Measurements from ENCODE around the gene SLC5A1. TPM values are rescaled to one million over a fixed set of nuclear protein-coding genes. Genes with fewer than 3 reads are reported as not detected.
A peak's percentile ranks its signal among the peaks of the same experiment; 100 is the strongest.

Gene SLC5A1
- total and polyA plus RNA-seq, 11 donors = 22.1 to 181 (median 103) TPM

DNA sequence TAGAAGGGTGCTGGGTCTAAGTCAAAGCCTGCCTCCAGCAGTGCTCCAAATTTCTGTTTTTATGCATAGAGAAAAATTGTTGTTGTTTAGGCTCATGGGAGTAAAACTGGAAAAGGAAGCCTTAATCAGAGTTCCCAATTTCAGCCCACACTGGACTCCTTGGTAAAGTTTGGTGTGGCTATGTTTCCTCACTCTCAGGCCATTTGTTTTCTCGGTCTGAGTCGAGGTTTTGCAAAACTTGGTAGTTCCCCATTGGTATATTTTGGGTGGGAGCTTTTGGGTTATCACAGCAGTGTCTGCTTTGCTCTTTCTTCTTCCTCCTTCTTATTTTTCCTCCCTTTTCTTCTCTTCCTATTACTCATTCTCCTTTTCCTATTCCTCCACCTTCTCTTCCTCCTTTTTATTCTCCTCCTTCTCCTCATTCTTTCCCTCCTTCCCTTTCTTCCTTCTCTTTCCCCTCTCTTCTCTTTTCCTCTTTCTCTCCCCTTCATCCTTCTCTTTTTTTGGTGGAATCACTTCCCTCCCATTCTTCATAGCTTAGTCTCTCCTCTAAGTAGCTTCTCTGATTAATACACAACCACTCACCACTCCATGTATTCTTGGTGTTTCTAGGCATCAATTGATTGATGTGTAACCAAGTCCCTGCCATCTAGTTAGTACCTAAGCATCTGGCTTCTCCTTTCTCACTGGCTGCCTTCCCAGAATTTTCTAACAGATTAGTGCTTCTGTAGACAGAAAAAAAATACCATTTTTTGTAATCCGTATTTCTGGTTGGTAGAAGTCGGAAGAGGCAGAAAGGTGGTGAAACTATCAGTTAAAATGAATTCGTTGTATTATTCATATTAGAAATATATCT lies 10.1 kb downstream of the SLC5A1 start:
- no peak for DNase-seq
- WGBS, 4 donors = 82 to 89% (median 86%) methylated on average over 5 of the region's 5 CpGs
- ATAC-seq = no peak
- H3K36me3 ChIP-seq = no peaks in the 10 kb centered on the region
- no peaks in the 10 kb centered on the region for H3K27me3 ChIP-seq
- H3K27ac ChIP-seq = no peak overlapping the region
- H3K4me3 ChIP-seq = no peak overlapping the region
- TF ChIP-seq, protein P1, sequence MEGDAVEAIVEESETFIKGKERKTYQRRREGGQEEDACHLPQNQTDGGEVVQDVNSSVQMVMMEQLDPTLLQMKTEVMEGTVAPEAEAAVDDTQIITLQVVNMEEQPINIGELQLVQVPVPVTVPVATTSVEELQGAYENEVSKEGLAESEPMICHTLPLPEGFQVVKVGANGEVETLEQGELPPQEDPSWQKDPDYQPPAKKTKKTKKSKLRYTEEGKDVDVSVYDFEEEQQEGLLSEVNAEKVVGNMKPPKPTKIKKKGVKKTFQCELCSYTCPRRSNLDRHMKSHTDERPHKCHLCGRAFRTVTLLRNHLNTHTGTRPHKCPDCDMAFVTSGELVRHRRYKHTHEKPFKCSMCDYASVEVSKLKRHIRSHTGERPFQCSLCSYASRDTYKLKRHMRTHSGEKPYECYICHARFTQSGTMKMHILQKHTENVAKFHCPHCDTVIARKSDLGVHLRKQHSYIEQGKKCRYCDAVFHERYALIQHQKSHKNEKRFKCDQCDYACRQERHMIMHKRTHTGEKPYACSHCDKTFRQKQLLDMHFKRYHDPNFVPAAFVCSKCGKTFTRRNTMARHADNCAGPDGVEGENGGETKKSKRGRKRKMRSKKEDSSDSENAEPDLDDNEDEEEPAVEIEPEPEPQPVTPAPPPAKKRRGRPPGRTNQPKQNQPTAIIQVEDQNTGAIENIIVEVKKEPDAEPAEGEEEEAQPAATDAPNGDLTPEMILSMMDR (IDR thresholded peaks at IDR 0.05) = no peak
- TF ChIP-seq POLR2A (IDR thresholded peaks at IDR 0.05) = no peak
- H3K9me3 ChIP-seq = no peaks in the 10 kb centered on the region
- intact Hi-C loops (cut with DNase I) = no loop called here
- peaks cover 0 to 24% (median 3%) of the 10 kb centered on the region in 12 donors for H3K4me1 ChIP-seq

DNA sequence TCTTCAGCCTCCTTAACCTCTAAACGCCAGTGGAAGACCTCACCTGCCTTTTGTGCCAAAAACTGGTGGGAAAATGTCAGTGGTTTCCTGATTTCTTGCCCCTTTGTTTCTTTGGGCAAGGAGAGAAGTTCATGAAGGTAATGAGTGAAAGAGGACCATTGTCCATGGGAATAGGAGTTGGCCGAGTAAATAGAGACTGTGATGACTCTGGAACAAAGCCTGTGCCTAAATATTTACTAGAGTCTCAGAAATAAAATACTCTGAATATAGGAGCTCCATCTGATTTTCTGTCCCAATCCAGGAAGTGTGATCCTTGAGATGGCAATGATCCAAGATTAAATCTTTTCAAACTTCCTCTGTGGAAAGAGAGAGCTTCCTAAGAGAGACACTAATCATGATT lies 12.0 kb downstream of the SLC5A1 start:
- no peak for ATAC-seq
- TF ChIP-seq, protein P1 (IDR thresholded peaks at IDR 0.05) = no peak
- no peak for TF ChIP-seq POLR2A (IDR thresholded peaks at IDR 0.05)
- 50 to 63% (median 57%) methylated on average over 2 of the region's 2 CpGs for WGBS, 4 donors

DNA sequence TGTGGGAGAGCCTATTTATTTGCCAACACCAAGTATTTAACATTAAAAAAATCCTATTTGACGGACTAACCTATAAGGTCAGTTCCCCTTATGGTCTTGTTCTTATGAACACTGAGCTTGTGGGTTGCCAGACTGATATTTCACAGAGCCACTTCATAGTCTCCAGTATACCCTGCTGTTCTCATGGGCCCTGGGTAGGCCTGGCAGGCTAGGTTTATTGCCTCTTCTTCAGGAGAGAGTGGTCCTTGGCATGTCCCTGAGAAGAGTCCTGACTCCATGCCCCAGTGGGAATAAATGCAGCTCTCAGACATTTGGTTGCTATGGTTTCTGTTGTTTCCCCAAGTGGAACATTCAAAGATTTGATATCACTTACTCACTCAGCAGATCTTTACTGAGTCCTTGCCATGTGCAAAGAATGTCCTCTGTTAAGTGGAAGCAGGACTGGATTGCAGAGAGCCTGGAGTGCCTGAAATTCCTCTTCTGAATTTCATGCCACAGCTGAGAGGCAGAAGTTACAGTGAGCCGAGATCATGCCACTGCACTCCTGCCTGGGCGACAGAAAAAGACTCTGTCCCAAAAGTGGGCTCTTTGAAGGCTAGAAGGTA lies 15.7 kb downstream of the SLC5A1 start:
- Histone ChIP-seq H3K4me3 (peak overlapping the region; percentile 15 to 63 (median 54)), H3K27me3 (no peaks in the 10 kb centered on the region), H3K36me3 (no peaks in the 10 kb centered on the region), H3K27ac (peak overlapping the region in 11 of 12 donors; percentile 55 to 94 (median 82)), H3K9me3 (no peaks in the 10 kb centered on the region), H3K4me1 (peaks cover 0 to 25% (median 0%) of the 10 kb centered on the region in 12 donors)
- intact Hi-C loops (cut with DNase I) = loop anchor here in 1 of 10 donors (5.0 kb wide), 1 partner anchor 81 kb away; no protein-coding TSS in a partner anchor
- 36 to 40% (median 37%) methylated on average over 3 of the region's 3 CpGs for WGBS, 4 donors
- ATAC-seq (peak; percentile 80 to 88 (median 85)), DNase-seq (peak in 1 of 5 donors; percentile 16)
- TF ChIP-seq, protein P1 (IDR thresholded peaks at IDR 0.05) = no peak
- no peak for TF ChIP-seq POLR2A (IDR thresholded peaks at IDR 0.05)

More for the DNA sequence above, 12.0 kb downstream of the SLC5A1 start:
- H3K36me3 ChIP-seq = no peaks in the 10 kb centered on the region
- H3K4me3 ChIP-seq = no peak overlapping the region
- no peaks in the 10 kb centered on the region for H3K9me3 ChIP-seq
- no peak overlapping the region for H3K27ac ChIP-seq
- DNase-seq = no peak
- no peaks in the 10 kb centered on the region for H3K27me3 ChIP-seq
- H3K4me1 ChIP-seq = peaks cover 0 to 25% (median 4%) of the 10 kb centered on the region in 12 donors
- intact Hi-C loops (cut with DNase I) = loop anchor here in 1 of 10 donors (5.0 kb wide), 1 partner anchor 78 kb away; no protein-coding TSS in a partner anchor

- 34 to 39% (median 36%) methylated on average over 4 of the region's 4 CpGs for WGBS, 4 donors
- intact Hi-C loops (cut with DNase I) = loop anchor here in 1 of 10 donors (5.0 kb wide), 1 partner anchor 82 kb away; no protein-coding TSS in a partner anchor
- TF ChIP-seq, protein P1 (IDR thresholded peaks at IDR 0.05) = no peak
- TF ChIP-seq POLR2A (IDR thresholded peaks at IDR 0.05) = no peak
- H3K4me3 ChIP-seq = peak overlapping the region; percentile 15 to 63 (median 54)
- H3K4me1 ChIP-seq = peaks cover 0 to 30% (median 0%) of the 10 kb centered on the region in 12 donors
- DNase-seq = no peak
- H3K9me3 ChIP-seq = no peaks in the 10 kb centered on the region
- H3K27ac ChIP-seq = peak overlapping the region in 11 of 12 donors; percentile 55 to 94 (median 82)
- peak in 2 of 4 donors; percentile 16 to 38 for ATAC-seq
- H3K27me3 ChIP-seq = no peaks in the 10 kb centered on the region
- no peaks in the 10 kb centered on the region for H3K36me3 ChIP-seq
Measured at GRCh38 chr22:32059426-32059825, 16.4 kb downstream of the SLC5A1 start.
